ENCODE measurements around the gene COX8A. TPM values are rescaled to one million over a fixed set of nuclear protein-coding genes. Genes with fewer than 3 reads are reported as not detected.
"Not testable (repeated sequence)": the region's sequence is repeated elsewhere in the genome, so short reads cannot be mapped to it uniquely, and the experiment has no call there.

Gene COX8A
- total RNA-seq, 1 experiment from 2014 or later, result 448 TPM

- H3K36me3 Mint-ChIP-seq (ENCODE audit: insufficient read depth, unreplicated experiment), result peaks cover 6% of the 10 kb centered on the region
- no peak overlapping the region for H3K4me3 Mint-ChIP-seq (ENCODE audit: unreplicated experiment)
- ChIA-PET CTCF (interaction anchor here (1.0 to 1.8 kb wide), 2 partner anchors 9 to 16 kb away, joined by 10 to 12 read pairs; no protein-coding TSS in a partner anchor), POLR2A (no interaction called here)
- BruUV-seq (replicated peaks), result no TSS peak
- no peak overlapping the region for H3K4me3 ChIP-seq (ENCODE audit: low read depth, low read length)
- H3K36me3 ChIP-seq (ENCODE audit: control insufficient read depth, insufficient read depth, low read length), result no peaks in the 10 kb centered on the region
- H3K27me3 Mint-ChIP-seq (ENCODE audit: insufficient read depth, unreplicated experiment), result no peaks in the 10 kb centered on the region
- no peaks in the 10 kb centered on the region for H3K4me1 Mint-ChIP-seq (ENCODE audit: low read depth, unreplicated experiment)
- H3K27me3 ChIP-seq (replicated peaks; ENCODE audit: control insufficient read depth, insufficient read depth, low read length), result no peaks in the 10 kb centered on the region
- peak; percentile 64 to 65 for DNase-seq
- no peaks in the 10 kb centered on the region for H3K9me3 Mint-ChIP-seq (ENCODE audit: unreplicated experiment)
- H3K9me3 ChIP-seq, result no peaks in the 10 kb centered on the region
- intact Hi-C loops (cut with micrococcal nuclease; ENCODE audit: unreplicated experiment), result no loop called here
- H3K4me1 ChIP-seq, result no peaks in the 10 kb centered on the region
- no peak for TF ChIP-seq CTCF (IDR thresholded peaks at IDR 0.05; ENCODE audit: insufficient read depth in 1 of 2, low read depth in 1 of 2, low read length in 1 of 2, severe bottlenecking in 1 of 2, unreplicated experiment in 1 of 2)
- H3K27ac Mint-ChIP-seq (ENCODE audit: unreplicated experiment), result no peak overlapping the region
Measured at GRCh38 chr11:63961608-63962412, 12.6 kb upstream of the COX8A start.

- H3K9me3 Mint-ChIP-seq (ENCODE audit: unreplicated experiment); H3K36me3 Mint-ChIP-seq (ENCODE audit: insufficient read depth, unreplicated experiment); DNase-seq; H3K4me3 Mint-ChIP-seq (ENCODE audit: unreplicated experiment); intact Hi-C loops (cut with micrococcal nuclease; ENCODE audit: unreplicated experiment); POLR2A ChIA-PET; BruUV-seq (replicated peaks); H3K4me3 ChIP-seq (ENCODE audit: low read depth, low read length); H3K27me3 Mint-ChIP-seq (ENCODE audit: insufficient read depth, unreplicated experiment); H3K36me3 ChIP-seq (ENCODE audit: control insufficient read depth, insufficient read depth, low read length); H3K4me1 Mint-ChIP-seq (ENCODE audit: low read depth, unreplicated experiment); H3K27ac Mint-ChIP-seq (ENCODE audit: unreplicated experiment); H3K9me3 ChIP-seq; CTCF ChIA-PET; H3K4me1 ChIP-seq; H3K27me3 ChIP-seq (replicated peaks; ENCODE audit: control insufficient read depth, insufficient read depth, low read length): not testable (repeated sequence)
Measured at GRCh38 chr11:63963895-63964294, 10.5 kb upstream of the COX8A start.

DNA sequence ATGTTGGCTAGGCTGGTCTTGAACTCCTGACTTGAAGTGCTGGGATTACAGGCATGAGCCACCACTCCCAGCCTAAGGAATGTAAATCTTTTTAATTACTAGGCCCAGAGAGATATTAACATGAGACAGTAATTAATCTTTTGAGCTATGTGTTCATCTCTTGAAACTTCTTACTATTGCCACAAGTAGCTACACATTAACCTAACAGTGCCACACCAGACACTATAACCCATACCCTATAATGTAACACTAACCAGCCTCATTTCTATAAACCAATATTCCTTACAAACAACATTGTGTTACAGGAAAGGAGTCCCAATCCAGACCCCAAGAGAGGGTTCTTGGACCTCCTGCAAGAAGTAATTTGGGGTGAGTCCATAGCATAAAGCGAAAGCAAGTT, 8.0 kb upstream of the COX8A start:
- CTCF ChIA-PET, result no interaction called here
- H3K4me1 Mint-ChIP-seq (ENCODE audit: low read depth, unreplicated experiment), result no peaks in the 10 kb centered on the region
- Histone ChIP-seq H3K4me3 (ENCODE audit: low read depth, low read length) (no peak overlapping the region), H3K4me1 (no peaks in the 10 kb centered on the region), H3K36me3 (ENCODE audit: control insufficient read depth, insufficient read depth, low read length) (no peaks in the 10 kb centered on the region), H3K9me3 (no peaks in the 10 kb centered on the region), H3K27me3 (replicated peaks; ENCODE audit: control insufficient read depth, insufficient read depth, low read length) (no peaks in the 10 kb centered on the region; the same call in 1 of the 2 replicates)
- POLR2A ChIA-PET, result no interaction called here
- intact Hi-C loops (cut with micrococcal nuclease; ENCODE audit: unreplicated experiment), result no loop called here
- BruUV-seq (replicated peaks), result no TSS peak
- no peak overlapping the region for H3K27ac Mint-ChIP-seq (ENCODE audit: unreplicated experiment)
- no peaks in the 10 kb centered on the region for H3K27me3 Mint-ChIP-seq (ENCODE audit: insufficient read depth, unreplicated experiment)
- TF ChIP-seq CTCF (IDR thresholded peaks at IDR 0.05; ENCODE audit: insufficient read depth in 1 of 2, low read depth in 1 of 2, low read length in 1 of 2, severe bottlenecking in 1 of 2, unreplicated experiment in 1 of 2), result no peak
- DNase-seq, result no peak
- H3K36me3 Mint-ChIP-seq (ENCODE audit: insufficient read depth, unreplicated experiment), result no peaks in the 10 kb centered on the region
- H3K4me3 Mint-ChIP-seq (ENCODE audit: unreplicated experiment), result no peak overlapping the region
- H3K9me3 Mint-ChIP-seq (ENCODE audit: unreplicated experiment), result no peaks in the 10 kb centered on the region
